Fibroblast of lung (primary cell): ENCODE results near the gene ZBTB34. TPM values are rescaled to one million over a fixed set of nuclear protein-coding genes. Genes with fewer than 3 reads are reported as not detected.

Experiments
- DNase-seq, 2 donors: peaks; one replicate each; pipeline versions ENCODE4 v3.0.0 to v3.0.0-alpha.2; 2010; ENCODE audit warnings: low read depth in 2 of 2
- H2AFZ ChIP-seq: 2 replicates; pipeline ENCODE4 v1.5.1; 2012; ENCODE audit warnings: low read length, control low read depth, inconsistent platforms
- H3K27ac ChIP-seq: 2 replicates; pipeline ENCODE4 v1.5.1; 2011; ENCODE audit warnings: low read length, control low read depth; ENCODE audit not compliant: insufficient read depth
- H3K27me3 ChIP-seq: 2 replicates; pipeline ENCODE4 v1.5.1; 2011; ENCODE audit warnings: mild to moderate bottlenecking, low read length; ENCODE audit not compliant: control insufficient read depth, insufficient read depth
- H3K36me3 ChIP-seq: 2 replicates; pipeline ENCODE4 v1.5.1; 2011; ENCODE audit warnings: low read length; ENCODE audit not compliant: control insufficient read depth, insufficient read depth
- H3K4me1 ChIP-seq: 2 replicates; pipeline ENCODE4 v1.5.1; 2011; ENCODE audit warnings: low read length; ENCODE audit not compliant: control insufficient read depth, insufficient read depth; ENCODE audit errors: extremely low read depth
- H3K4me2 ChIP-seq: 2 replicates; pipeline ENCODE4 v1.5.1; 2011; ENCODE audit warnings: low read length, control low read depth; ENCODE audit not compliant: insufficient read depth; ENCODE audit errors: extremely low read depth
- H3K4me3 ChIP-seq, 4 experiments: fragments of 200-600 bp in 1 of 4; sonication (generic) in 1 of 4; replicated peaks in 1 of 4; 2 replicates each; pipeline ENCODE4 v1.5.1; 2011 to 2016; ENCODE audit warnings: low read length in 4 of 4, low read depth in 3 of 4, mild to moderate bottlenecking in 3 of 4, control low read depth in 2 of 4, inconsistent platforms in 1 of 4, mixed read lengths in 1 of 4; ENCODE audit not compliant: insufficient read depth in 1 of 4; ENCODE audit errors: control extremely low read depth in 1 of 4
- H3K79me2 ChIP-seq: 2 replicates; pipeline ENCODE4 v1.5.1; 2012; ENCODE audit warnings: mild to moderate bottlenecking, low read length, inconsistent platforms; ENCODE audit not compliant: control insufficient read depth, insufficient read depth
- H3K9ac ChIP-seq: 2 replicates; pipeline ENCODE4 v1.5.1; 2011; ENCODE audit warnings: mild to moderate bottlenecking, low read length, control low read depth; ENCODE audit not compliant: insufficient read depth
- H3K9me3 ChIP-seq: 2 replicates; pipeline ENCODE4 v1.5.1; 2012; ENCODE audit warnings: low read depth, low read length; ENCODE audit not compliant: control insufficient read depth, insufficient read depth
- H4K20me1 ChIP-seq: 2 replicates; pipeline ENCODE4 v1.5.1; 2011; ENCODE audit warnings: low read length; ENCODE audit not compliant: control insufficient read depth, insufficient read depth; ENCODE audit errors: extremely low read depth
- EZH2 ChIP-seq: IDR thresholded peaks from 2 replicates; pipeline ENCODE4 v1.5.1; 2012; ENCODE audit warnings: low read length, control low read depth, mild to moderate bottlenecking; ENCODE audit errors: missing control alignments
- polyA plus RNA-seq, 2 donors: library from polyadenylated mRNA; depleted of rRNA in 1 of 2; stranded (reverse) in 1 of 2; unstranded in 1 of 2; fragments of >200 nt; gene quantifications; 2 replicates each; pipeline ENCODE4 v1.2.1, GENCODE V29; 2011 to 2012; ENCODE audit warnings: missing spikeins in 1 of 2
- total RNA-seq: library from RNA; depleted of rRNA; stranded (reverse); fragments of >200 nt; gene quantifications from 2 replicates; pipeline ENCODE4 v1.2.1, GENCODE V29; 2014
- TF ChIP-seq, protein P1 (sequence below), 2 donors: IDR thresholded peaks in 1 of 2; conservative IDR thresholded peaks in 1 of 2; 1 replicate in 1 of 2; 2 replicates in 1 of 2; pipeline ENCODE4 v1.5.1; 2011 to 2012; ENCODE audit warnings: low read length in 2 of 2, control low read depth in 1 of 2, inconsistent platforms in 1 of 2, low read depth in 1 of 2, mild to moderate bottlenecking in 1 of 2

The ZBTB34 gene
- total and polyA plus RNA-seq, 2 donors (not counting 1 experiment from before 2014, with no cell fraction given) = 6.8 to 7.0 TPM

DNA sequence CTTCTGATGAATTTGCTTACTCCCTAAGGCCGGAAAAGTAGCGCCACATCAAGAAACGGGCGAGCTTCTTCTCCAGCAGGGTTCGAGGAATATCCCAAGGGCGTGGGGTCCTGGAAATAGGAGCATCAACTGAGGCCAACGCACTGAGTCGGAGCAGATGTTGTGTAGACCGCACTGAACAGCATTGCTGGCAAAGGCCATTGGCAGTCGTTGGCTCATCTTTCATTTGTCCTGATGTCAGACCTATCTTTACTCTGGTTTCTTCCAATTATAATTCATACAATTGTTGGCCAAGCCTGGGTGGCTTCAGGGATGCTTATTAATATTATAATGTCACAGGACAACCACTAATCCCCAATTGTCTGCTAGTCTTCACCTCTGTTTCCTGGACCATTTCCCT lies 26.5 kb downstream of the ZBTB34 start:
- Histone ChIP-seq H3K9me3 (no peaks in the 10 kb centered on the region), H4K20me1 (no peaks in the 10 kb centered on the region), H3K4me2 (no peak overlapping the region), H3K27ac (no peak overlapping the region), H2AFZ (no peak overlapping the region), H3K4me3 (no peak overlapping the region), H3K9ac (no peak overlapping the region), H3K79me2 (peaks cover 2% of the 10 kb centered on the region), H3K27me3 (no peaks in the 10 kb centered on the region), H3K36me3 (peaks cover 6% of the 10 kb centered on the region), H3K4me1 (no peaks in the 10 kb centered on the region)
- TF ChIP-seq, protein P1, sequence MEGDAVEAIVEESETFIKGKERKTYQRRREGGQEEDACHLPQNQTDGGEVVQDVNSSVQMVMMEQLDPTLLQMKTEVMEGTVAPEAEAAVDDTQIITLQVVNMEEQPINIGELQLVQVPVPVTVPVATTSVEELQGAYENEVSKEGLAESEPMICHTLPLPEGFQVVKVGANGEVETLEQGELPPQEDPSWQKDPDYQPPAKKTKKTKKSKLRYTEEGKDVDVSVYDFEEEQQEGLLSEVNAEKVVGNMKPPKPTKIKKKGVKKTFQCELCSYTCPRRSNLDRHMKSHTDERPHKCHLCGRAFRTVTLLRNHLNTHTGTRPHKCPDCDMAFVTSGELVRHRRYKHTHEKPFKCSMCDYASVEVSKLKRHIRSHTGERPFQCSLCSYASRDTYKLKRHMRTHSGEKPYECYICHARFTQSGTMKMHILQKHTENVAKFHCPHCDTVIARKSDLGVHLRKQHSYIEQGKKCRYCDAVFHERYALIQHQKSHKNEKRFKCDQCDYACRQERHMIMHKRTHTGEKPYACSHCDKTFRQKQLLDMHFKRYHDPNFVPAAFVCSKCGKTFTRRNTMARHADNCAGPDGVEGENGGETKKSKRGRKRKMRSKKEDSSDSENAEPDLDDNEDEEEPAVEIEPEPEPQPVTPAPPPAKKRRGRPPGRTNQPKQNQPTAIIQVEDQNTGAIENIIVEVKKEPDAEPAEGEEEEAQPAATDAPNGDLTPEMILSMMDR (conservative IDR thresholded peaks at IDR 0.05 in 1 of 2, IDR thresholded peaks at IDR 0.05 in 1 of 2; ENCODE audit: low read depth in 1 of 2, low read length in 2 of 2) = no peak
- no peak for TF ChIP-seq EZH2
- no peak for DNase-seq

DNA sequence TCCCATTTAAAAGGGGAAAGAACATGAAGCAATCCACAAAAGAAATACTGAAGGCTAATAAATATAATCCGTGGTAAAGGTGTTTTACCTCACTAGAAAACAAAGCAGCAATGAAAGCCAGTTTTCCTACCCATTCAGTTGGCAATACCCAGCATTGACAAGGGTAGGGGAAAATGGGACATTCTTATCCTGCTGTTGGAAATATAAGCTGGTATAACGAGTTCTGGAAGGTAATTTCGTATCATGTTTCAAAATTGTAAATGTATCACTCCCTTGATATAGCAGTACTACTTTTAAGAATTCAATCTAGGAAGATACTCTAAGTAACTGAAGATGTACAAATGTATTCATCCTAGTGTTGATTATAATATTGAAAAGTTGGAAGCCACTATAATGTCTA lies 31.2 kb downstream of the ZBTB34 start:
- TF ChIP-seq, protein P1 (conservative IDR thresholded peaks at IDR 0.05 in 1 of 2, IDR thresholded peaks at IDR 0.05 in 1 of 2; ENCODE audit: low read depth in 1 of 2, low read length in 2 of 2) = no peak
- no peak for TF ChIP-seq EZH2
- no peak for DNase-seq

DNA sequence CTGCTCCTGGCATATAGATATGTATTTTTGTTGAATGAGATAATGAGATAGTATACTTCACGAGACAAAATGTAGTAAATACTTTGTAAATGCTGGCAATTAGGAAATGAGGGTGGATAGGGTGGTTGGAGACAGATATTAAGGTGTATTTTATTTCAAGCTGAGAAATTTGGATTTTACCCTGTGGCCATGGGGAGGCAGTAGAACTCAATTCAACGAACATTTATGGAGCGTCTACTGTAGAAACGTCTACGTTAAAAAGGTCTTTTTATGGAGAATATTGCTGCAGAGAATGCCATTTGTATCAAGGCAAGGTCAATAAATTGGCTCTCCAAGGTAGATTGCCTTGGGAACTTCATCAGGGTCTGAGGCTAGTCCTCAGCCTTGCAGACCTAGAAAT lies 32.6 kb downstream of the ZBTB34 start:
- H2AFZ ChIP-seq = no peak overlapping the region
- no peak overlapping the region for H3K4me3 ChIP-seq
- TF ChIP-seq, protein P1 (conservative IDR thresholded peaks at IDR 0.05 in 1 of 2, IDR thresholded peaks at IDR 0.05 in 1 of 2; ENCODE audit: low read depth in 1 of 2, low read length in 2 of 2) = peak; percentile 24 to 32
- TF ChIP-seq EZH2 = no peak
- no peaks in the 10 kb centered on the region for H3K79me2 ChIP-seq
- H3K9me3 ChIP-seq = no peaks in the 10 kb centered on the region
- no peaks in the 10 kb centered on the region for H4K20me1 ChIP-seq
- H3K36me3 ChIP-seq = no peaks in the 10 kb centered on the region
- H3K4me2 ChIP-seq = no peak overlapping the region
- no peak overlapping the region for H3K27ac ChIP-seq
- H3K4me1 ChIP-seq = no peaks in the 10 kb centered on the region
- DNase-seq = peak in 1 of 2 donors; percentile 21
- no peak overlapping the region for H3K9ac ChIP-seq
- H3K27me3 ChIP-seq = no peaks in the 10 kb centered on the region

More for the DNA sequence above, 31.2 kb downstream of the ZBTB34 start:
- Histone ChIP-seq H3K36me3 (no peaks in the 10 kb centered on the region), H4K20me1 (no peaks in the 10 kb centered on the region), H3K4me3 (no peak overlapping the region), H3K27me3 (no peaks in the 10 kb centered on the region), H2AFZ (no peak overlapping the region), H3K4me2 (no peak overlapping the region), H3K9ac (no peak overlapping the region), H3K9me3 (no peaks in the 10 kb centered on the region), H3K27ac (no peak overlapping the region), H3K4me1 (no peaks in the 10 kb centered on the region), H3K79me2 (no peaks in the 10 kb centered on the region)
